ENCODE measurements around the gene MAD1L1.

DNA sequence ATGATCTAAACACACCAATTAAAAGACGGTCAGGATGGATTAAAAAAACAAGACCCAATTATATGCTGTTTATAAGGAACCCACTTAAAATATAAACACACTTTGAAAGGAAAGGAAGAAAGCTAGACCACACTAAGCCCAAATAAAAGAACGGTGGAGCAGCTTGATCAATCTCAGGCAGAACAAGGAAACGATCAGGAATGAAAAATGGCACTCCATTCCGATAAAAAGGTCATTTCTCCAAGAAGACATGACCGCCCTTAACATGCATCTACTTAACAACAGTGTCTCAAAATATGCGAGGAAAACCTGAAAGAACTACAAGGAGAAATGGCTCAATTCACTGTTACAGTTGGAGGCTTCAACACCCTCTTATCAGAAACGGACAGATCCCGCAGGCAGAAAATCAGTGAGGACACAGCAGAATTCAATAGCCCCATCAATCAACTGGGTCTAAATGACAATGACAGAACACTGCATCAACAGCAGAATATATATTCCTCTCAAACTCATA is 210.0 kb downstream of the MAD1L1 start:
- no peak for TF ChIP-seq POLR2AphosphoS5 (IDR thresholded peaks at IDR 0.05; ENCODE audit: low read depth, low read length)
- no peak for TF ChIP-seq TAF1 (IDR thresholded peaks at IDR 0.05; ENCODE audit: borderline replicate concordance, low read depth, low read length)
